SK-N-MC (cell line): Measurements from ENCODE around the gene SKAP2.

Experiments used
- EZH2 ChIP-seq: fragments of 200-600 bp; sonication (generic); IDR thresholded peaks from one replicate; pipeline ENCODE4 v1.6.1; 2017; ENCODE audit warnings: antibody characterized with exemption
- FOXP2 ChIP-seq: optimal IDR thresholded peaks from 2 replicates; pipeline ENCODE3; 2011; ENCODE audit warnings: mild to moderate bottlenecking, moderate library complexity; ENCODE audit not compliant: insufficient read depth; ENCODE audit errors: extremely low read length, control extremely low read depth
- POLR2AphosphoS5 ChIP-seq: IDR thresholded peaks from 2 replicates; pipeline ENCODE4 v1.6.1; 2012; ENCODE audit warnings: mild to moderate bottlenecking, low read depth, low read length, borderline replicate concordance

- no peak for TF ChIP-seq POLR2AphosphoS5
- no peak for TF ChIP-seq EZH2
- TF ChIP-seq FOXP2 = no peak
Measured at GRCh38 chr7:26626687-26627086, 237.7 kb downstream of the SKAP2 start.
